ENCODE results near the gene FOXN3.

GRCh38 chr14:89231426-89232113, 185.5 kb downstream of the FOXN3 start:
- TF ChIP-seq POLR2AphosphoS5 (IDR thresholded peaks at IDR 0.05; ENCODE audit: low read depth, low read length): no peak
- no peak for TF ChIP-seq SMC3 (IDR thresholded peaks at IDR 0.05; ENCODE audit: low read depth, low read length)
- TF ChIP-seq CTCF (IDR thresholded peaks at IDR 0.05): no peak

Data from SK-N-SH (cell line).